Stimulated activated CD4-positive, alpha-beta T cell treated with anti-CD3 and anti-CD28 coated beads, Interleukin-1b, Interleukin-23, amount 100 ng/mL, for 1 hour (primary cell): ENCODE measurements around the gene TTC39C.
"Not testable (repeated sequence)": the region's sequence is repeated elsewhere in the genome, so short reads cannot be mapped to it uniquely, and the experiment has no call there.

Experiments used
- DNase-seq, 2 donors: peaks; one replicate each; pipeline ENCODE4 v3.0.0-alpha.2; 2020; ENCODE audit warnings: low read depth in 2 of 2

TTC39C gene

DNA sequence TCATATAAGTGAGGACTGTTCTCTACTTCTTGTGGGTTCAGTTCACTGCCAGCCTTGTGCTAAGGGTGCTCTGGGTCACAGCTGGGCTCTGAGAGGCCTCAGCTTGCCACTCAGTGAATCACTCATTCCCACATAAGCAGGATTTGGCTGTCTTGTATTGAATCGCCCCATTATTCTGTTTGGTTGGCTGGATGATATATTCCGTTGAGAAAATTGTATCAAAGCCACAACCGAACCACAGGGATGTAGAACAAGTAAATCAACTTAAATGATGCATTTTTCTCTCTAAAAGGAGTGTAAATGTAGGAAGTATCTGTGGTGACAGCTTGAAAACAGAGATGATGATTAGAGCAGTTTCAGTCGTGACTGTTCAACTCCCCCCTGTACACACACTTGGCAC is 39.6 kb downstream of the TTC39C start:
- no peak for DNase-seq

- DNase-seq, result no peak
Observed at GRCh38 chr18:24055009-24055804, 40.7 kb downstream of the TTC39C start.

DNA sequence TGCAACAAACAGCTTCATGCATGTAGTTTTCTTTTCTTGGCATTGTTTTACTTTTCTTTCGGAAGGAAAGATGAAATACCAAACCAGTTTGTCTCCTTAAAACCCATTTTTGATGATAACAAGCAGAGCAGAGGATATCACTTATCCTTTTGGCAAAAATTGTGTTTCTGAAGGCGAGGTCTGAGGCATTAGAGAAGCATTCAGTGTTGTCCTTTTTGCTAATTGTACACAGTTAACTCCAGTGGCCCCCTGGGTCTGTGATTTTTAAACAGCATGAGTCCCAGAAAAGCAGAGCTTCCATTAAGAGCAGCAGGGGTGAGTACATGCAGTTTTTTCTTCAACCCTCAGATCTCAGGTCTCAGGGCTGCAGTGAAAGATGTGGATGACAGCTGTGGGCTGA is 41.3 kb downstream of the TTC39C start:
- no peak for DNase-seq

- no peak for DNase-seq
Observed at GRCh38 chr18:24056506-24056905, 42.0 kb downstream of the TTC39C start.

DNA sequence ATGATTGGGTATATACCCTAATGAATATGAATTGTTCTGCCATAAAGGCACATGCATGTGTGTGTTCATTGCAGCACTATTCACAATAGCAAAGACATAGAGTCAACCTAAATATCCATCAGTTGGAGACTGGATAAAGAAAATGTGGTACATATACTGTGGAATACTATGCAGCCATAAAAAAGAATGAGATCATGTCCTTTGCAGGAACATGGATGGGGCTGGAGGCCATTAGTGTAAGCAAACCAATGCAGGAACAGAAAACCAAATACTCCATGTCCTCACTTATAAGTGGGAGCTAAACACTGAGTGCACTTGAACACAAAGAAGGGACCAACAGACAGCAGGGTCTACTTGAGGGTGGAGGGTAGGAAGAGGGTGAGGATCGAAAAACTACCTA is 43.2 kb downstream of the TTC39C start:
- no peak for DNase-seq

- DNase-seq, result not testable (repeated sequence)
Observed at GRCh38 chr18:24059385-24059784, 44.8 kb downstream of the TTC39C start.

DNA sequence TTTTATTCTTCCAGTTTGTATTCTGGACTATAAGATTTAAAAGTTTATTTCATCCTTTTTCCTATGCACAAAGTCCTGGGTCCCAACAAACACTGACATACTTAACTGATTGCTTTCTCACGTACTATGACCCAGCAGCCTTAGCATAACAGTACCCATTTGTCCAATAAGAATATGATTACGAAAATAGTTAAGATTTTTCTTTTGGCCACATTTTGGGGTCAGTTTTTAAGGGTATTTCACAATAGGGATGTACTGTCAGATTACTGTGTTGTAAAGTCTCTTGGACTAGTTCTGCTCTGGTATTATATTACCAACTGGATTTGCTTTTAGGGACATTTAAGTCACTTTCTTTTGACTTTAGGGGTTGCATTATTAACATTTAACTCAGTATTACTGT is 46.1 kb downstream of the TTC39C start:
- DNase-seq, result no peak

DNA sequence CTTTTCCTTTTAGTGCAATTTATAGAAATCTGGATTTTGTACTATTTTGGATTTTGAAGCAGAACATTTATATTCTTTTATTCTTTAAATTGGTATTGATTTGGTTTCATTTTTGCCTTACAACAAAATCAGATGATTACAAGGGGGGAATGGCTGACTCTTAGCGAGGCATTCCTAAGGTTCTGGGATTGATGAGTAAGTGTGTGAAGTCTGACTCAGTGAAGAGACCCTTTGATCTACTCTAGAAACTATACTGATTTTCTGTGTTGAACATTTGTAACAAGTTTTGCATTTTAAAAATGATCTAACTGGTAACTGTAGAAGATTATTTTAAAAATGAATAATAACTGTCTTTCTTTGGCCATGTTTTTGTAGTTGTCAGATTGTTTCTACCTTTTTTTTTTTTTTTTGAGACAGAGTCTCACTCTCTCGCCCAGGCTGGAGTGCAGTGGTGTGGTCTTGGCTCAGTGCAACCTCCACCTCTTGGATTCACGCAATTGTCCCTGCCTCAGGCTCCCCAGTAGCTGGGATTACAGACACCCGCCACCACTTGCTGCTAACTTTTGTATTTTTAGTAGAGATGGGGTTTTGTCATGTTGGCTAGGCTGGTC is 48.7 kb downstream of the TTC39C start:
- DNase-seq, result no peak

GRCh38 chr18:24064391-24065100 is 50.0 kb downstream of the TTC39C start:
- DNase-seq, result no peak

GRCh38 chr18:24065906-24066305 is 51.4 kb downstream of the TTC39C start:
- DNase-seq, result no peak

- DNase-seq, result no peak
Observed at GRCh38 chr18:24068945-24069693, 54.6 kb downstream of the TTC39C start.

GRCh38 chr18:24071029-24071428 is 56.5 kb downstream of the TTC39C start:
- DNase-seq, result no peak

GRCh38 chr18:24071779-24072178 is 57.2 kb downstream of the TTC39C start:
- no peak for DNase-seq

GRCh38 chr18:24072743-24073142 is 58.2 kb downstream of the TTC39C start:
- DNase-seq, result no peak

DNA sequence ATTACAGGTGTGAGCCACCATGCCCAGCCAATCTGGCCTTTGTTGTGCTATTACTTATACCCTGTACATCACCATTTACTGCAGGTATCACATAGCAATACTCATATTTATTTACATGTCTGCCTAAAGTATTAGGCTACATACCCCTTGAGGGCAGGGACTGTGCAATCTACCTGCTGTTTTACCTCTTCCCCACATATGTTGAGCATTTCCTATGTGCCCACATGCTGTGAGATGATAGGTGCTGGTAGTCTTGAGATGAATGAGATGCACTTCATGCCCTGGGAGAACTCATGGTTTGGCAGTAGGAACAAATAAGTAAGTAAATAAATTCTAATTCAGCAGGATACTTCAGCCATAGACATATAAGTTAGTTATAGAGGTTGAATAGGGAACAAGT is 59.2 kb downstream of the TTC39C start:
- DNase-seq, result no peak

DNA sequence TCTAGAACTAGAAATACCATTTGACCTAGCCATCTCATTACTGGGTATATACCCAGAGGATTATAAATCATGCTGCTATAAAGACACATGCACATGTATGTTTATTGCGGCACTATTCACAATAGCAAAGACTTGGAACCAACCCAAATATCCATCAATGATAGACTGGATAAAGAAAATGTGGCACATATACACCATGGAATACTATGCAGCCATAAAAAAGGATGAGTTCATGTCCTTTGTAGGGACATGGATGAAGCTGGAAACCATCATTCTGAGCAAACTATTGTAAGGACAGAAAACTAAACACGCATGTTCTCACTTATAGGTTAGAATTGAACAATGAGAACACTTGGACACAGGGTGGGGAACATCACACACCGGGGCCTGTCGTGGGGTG is 60.2 kb downstream of the TTC39C start:
- DNase-seq, result not testable (repeated sequence)

DNA sequence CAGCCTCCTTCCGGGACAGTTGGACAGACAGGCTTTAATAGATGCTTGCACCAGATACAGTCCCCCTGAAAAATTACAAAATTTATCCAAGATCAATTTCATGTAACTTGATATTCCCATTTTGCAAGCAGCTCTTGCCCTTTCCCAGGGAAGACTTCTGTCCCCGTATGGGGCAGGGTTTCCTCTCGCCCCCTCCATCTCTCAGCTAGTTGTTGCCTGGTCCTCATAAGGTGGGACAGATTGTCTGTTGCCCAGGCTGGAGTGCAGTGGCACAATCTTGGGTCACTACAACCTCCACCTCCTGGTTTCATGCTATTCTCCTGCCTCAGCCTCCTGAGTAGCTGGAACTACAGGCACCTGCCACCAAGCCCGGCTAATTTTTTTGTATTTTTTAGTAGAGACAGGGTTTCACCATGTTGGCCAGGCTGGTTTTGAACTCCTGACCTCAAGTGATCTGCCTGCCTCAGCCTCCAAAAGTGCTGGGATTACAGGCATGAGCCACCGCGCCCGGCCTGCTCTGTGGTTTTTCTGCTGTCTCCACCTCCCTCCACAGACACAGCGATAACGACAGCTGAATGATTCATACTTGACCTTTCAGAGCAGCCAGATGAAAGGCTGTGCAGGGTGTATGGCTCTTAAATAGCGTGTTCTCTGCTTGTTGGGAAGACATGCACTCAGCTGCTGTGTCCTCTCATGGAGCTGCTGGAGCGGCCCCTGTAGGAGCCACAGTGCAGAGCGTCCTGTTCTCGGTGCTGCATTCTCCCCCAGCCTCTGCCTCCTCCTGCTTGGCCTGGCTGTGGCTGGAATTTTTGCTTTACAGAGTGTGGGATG is 61.4 kb downstream of the TTC39C start:
- peak; percentile 41 to 43 for DNase-seq

- no peak for DNase-seq
Observed at GRCh38 chr18:24076950-24077349, 62.4 kb downstream of the TTC39C start.

DNA sequence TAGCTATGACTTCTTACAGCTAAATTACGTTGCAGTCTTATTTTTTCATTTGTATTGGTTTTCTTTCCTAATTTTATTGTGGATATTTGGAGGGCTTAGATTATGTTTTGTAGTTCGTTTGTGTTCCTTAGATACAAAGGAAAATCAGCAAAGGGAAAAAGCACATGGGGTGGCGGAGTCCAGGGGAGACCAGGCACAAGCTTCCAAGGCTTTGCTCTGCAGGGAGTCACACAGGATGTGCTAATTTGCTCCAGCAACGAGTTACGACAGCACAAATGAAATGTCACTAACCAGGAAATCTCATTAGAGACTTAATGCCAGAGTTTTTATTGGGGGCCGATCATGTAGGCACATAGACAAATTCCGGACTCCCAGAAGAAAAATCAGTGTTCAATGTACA is 63.8 kb downstream of the TTC39C start:
- no peak for DNase-seq

GRCh38 chr18:24080861-24081260 is 66.3 kb downstream of the TTC39C start:
- no peak for DNase-seq

- no peak for DNase-seq
Observed at GRCh38 chr18:24083550-24083949, 69.0 kb downstream of the TTC39C start.
